A549 (cell line): ENCODE data around the gene LYST. TPM values are rescaled to one million over a fixed set of nuclear protein-coding genes. Genes with fewer than 3 reads are reported as not detected.

Experiments used
- ATAC-seq, 2 experiments: fragments of 200-7000 bp in 1 of 2; fragments of >200 bp in 1 of 2; cut with Nextera tagmentation in 1 of 2; cut with Tn5 transposase in 1 of 2; 3 replicates each; pipeline versions ENCODE4 v1.8.0 to v1.9.1; 2018 to 2020; ENCODE audit warnings: mild to moderate bottlenecking in 1 of 2, moderate library complexity in 1 of 2
- CTCF ChIA-PET: fragments of 300-600 bp; sonication (Branson Sonifier 250); formaldehyde crosslinking; extraction: SDS; loops from one replicate; lab custom pipeline; 2021; ENCODE audit warnings: antibody characterized with exemption, inconsistent platforms; lab: Yijun Ruan, JAX
- POLR2A ChIA-PET: fragments of 350-600 bp; formaldehyde crosslinking; extraction: SDS; loops from one replicate; lab custom pipeline; 2021; ENCODE audit warnings: antibody characterized with exemption, inconsistent platforms; lab: Yijun Ruan, JAX
- DNase-seq, 2 experiments: peaks; one replicate each; pipeline versions ENCODE4 v3.0.0 to v3.0.0-alpha.2; 2011 to 2016; ENCODE audit warnings: low read depth in 1 of 2, low spot score in 1 of 2
- FAIRE-seq: peaks from 2 replicates; lab custom pipeline; 2011; peaks lifted over from hg19 to GRCh38; lab: Jason Lieb, UNC
- H3K27ac ChIP-seq, 2 experiments: fragments of >200 bp; sonication (Bioruptor Twin); formaldehyde crosslinking; 3 replicates each; pipeline ENCODE4 v1.5.1; 2016 to 2017
- H3K4me1 ChIP-seq: fragments of >200 bp; sonication (Bioruptor Twin); formaldehyde crosslinking; 3 replicates; pipeline ENCODE4 v1.6.1; 2016
- H3K4me2 ChIP-seq: fragments of >200 bp; sonication (Bioruptor Twin); formaldehyde crosslinking; 3 replicates; pipeline ENCODE4 v1.6.1; 2016
- H3K4me3 ChIP-seq: fragments of >200 bp; sonication (Bioruptor Twin); formaldehyde crosslinking; 3 replicates; pipeline ENCODE4 v1.5.1; 2016
- H3K9me3 ChIP-seq: fragments of >200 bp; sonication (Bioruptor Twin); formaldehyde crosslinking; 3 replicates; pipeline ENCODE4 v1.6.1; 2016
- ATOH8 ChIP-seq: fragments of 250-450 bp; sonication (Bioruptor Pico); IDR thresholded peaks from 2 replicates; pipeline ENCODE4 v1.5.0; 2020; ENCODE audit warnings: low read depth, mild to moderate bottlenecking, moderate library complexity
- BHLHE40 ChIP-seq: IDR thresholded peaks from 2 replicates; pipeline ENCODE4 v1.6.1; 2012; ENCODE audit warnings: low read depth, low read length, inconsistent platforms
- CHD2 ChIP-seq: fragments of 150-350 bp; IDR thresholded peaks from 2 replicates; pipeline ENCODE4 v1.6.1; 2014; ENCODE audit warnings: low read length; ENCODE audit not compliant: partially characterized antibody
- E2F6 ChIP-seq: IDR thresholded peaks from 2 replicates; pipeline ENCODE4 v1.6.1; 2012; ENCODE audit warnings: low read depth, borderline replicate concordance
- EHMT2 ChIP-seq: fragments of 200-600 bp; sonication (generic); IDR thresholded peaks from 2 replicates; pipeline ENCODE4 v1.6.1; 2016; ENCODE audit warnings: antibody characterized with exemption, low read depth, mild to moderate bottlenecking, moderate library complexity
- FOSB ChIP-seq: fragments of 250-450 bp; sonication (Bioruptor Pico); IDR thresholded peaks from 2 replicates; pipeline ENCODE4 v1.5.0; 2020; ENCODE audit warnings: mild to moderate bottlenecking, moderate library complexity
- FOSL2 ChIP-seq, 2 experiments: fragments of 450-650 bp in 1 of 2; fragments of >200 bp in 1 of 2; sonication (Bioruptor Twin) in 1 of 2; formaldehyde crosslinking; IDR thresholded peaks; 2 replicates each; pipeline versions ENCODE4 v1.5.0 to v1.6.1; 2016 to 2020; ENCODE audit warnings: mild to moderate bottlenecking in 1 of 2, moderate library complexity in 1 of 2
- HDAC2 ChIP-seq: fragments of 200-600 bp; sonication (generic); IDR thresholded peaks from 2 replicates; pipeline ENCODE4 v1.6.1; 2016
- HOXA7 ChIP-seq: fragments of 250-450 bp; sonication (Bioruptor Pico); IDR thresholded peaks from 2 replicates; pipeline ENCODE4 v1.5.0; 2020; ENCODE audit warnings: mild to moderate bottlenecking, moderate library complexity
- MAX ChIP-seq: IDR thresholded peaks from 2 replicates; pipeline ENCODE4 v1.6.1; 2012
- NPAS2 ChIP-seq: fragments of 250-450 bp; sonication (Bioruptor Pico); IDR thresholded peaks from 2 replicates; pipeline ENCODE4 v1.8.0; 2022; ENCODE audit warnings: mild to moderate bottlenecking, moderate library complexity, borderline replicate concordance
- PHF8 ChIP-seq: fragments of 200-600 bp; sonication (generic); IDR thresholded peaks from 2 replicates; pipeline ENCODE4 v1.6.1; 2016; ENCODE audit warnings: low read depth, mild to moderate bottlenecking, antibody characterized with exemption, moderate library complexity, borderline replicate concordance
- RCOR1 ChIP-seq: fragments of 150-350 bp; IDR thresholded peaks from 2 replicates; pipeline ENCODE4 v1.6.1; 2014; ENCODE audit warnings: antibody characterized with exemption, low read length, low read depth
- TP53 ChIP-seq: fragments of 250-450 bp; sonication (Bioruptor Pico); IDR thresholded peaks from 2 replicates; pipeline ENCODE4 v1.5.0; 2021; ENCODE audit warnings: mild to moderate bottlenecking, moderate library complexity
- ZSCAN20 ChIP-seq: fragments of 250-450 bp; sonication (Bioruptor Pico); IDR thresholded peaks from 2 replicates; pipeline ENCODE4 v1.8.0; 2022; ENCODE audit warnings: mild to moderate bottlenecking, moderate library complexity
- WGBS: methylation state at CpG from one replicate; pipeline ENCODE4 v1.1.6; 2017; ENCODE audit errors: missing lambda C conversion rate; 5-methylcytosine and 5-hydroxymethylcytosine counted together
- polyA plus RNA-seq, 4 experiments: library from polyadenylated mRNA; depleted of rRNA in 3 of 4; stranded (reverse); fragments of >200 nt; fragmentation: RNase III in 1 of 4; extraction: RNeasy Plus Mini Kit Qiagen cat#74134 plus additional on column Dnase treatment in 1 of 4; gene quantifications; 2 replicates in 3 of 4; 3 replicates in 1 of 4; pipeline ENCODE4 v1.2.3, GENCODE V29; 2011 to 2017
- TF ChIP-seq, protein P1 (sequence below): fragments of 250-450 bp; sonication (Bioruptor Pico); IDR thresholded peaks from 2 replicates; pipeline ENCODE4 v1.5.0; 2021; ENCODE audit warnings: mild to moderate bottlenecking, moderate library complexity, borderline replicate concordance

The LYST gene
- polyA plus RNA-seq, 2 of the 4 experiments (the other 2 are of a cell fraction): 2.5 to 9.4 TPM

DNA sequence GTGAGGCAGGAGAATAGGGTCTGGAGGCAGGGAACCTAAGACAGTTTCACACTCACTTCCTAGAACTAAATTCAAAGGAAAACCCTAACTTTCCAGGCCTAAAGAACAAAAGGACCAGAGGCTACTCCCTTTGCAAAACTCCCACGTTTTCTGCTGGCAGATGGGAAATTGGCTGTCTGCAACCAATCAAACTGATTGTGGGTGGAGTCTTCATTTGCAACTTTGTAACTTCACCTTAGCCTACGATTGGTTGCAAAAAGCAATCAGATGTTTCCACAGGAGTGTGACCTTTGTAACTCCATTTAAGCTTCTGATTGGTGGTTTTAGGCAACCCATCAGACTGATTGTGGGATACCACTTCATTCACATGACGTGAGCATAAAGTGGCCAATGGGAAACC lies 197.4 kb downstream of the LYST start (continued):
- no peak for TF ChIP-seq FOSB
- no peak for TF ChIP-seq HOXA7
- TF ChIP-seq HDAC2: no peak
- TF ChIP-seq CHD2: no peak
- TF ChIP-seq E2F6: no peak
- TF ChIP-seq TP53 (CRISPR knock-in tag): no peak
- TF ChIP-seq NPAS2 (CRISPR knock-in tag): no peak

DNA sequence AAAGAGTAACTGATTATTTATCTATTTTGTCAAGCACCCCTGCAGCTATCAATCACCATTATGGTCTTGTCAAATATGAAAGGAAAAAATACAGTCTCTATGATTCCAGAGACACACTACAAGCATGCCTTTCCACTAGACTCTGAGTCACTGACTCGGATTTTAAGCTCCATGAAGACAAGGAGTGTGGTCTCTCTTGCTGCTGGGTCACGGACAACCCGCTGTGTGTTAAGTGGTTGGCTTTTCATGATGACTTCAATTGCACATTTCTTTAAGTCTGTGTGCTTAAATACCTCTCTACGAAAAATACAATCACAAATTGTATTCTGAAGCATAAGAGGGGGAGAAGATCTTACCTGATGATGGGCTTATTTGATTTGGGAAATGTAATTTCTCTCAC lies 203.1 kb downstream of the LYST start:
- TF ChIP-seq BHLHE40 (no peak), MAX (no peak), EHMT2 (no peak)

GRCh38 chr1:235661568-235661967 lies 205.1 kb downstream of the LYST start:
- ATAC-seq (no peak), DNase-seq (no peak), FAIRE-seq (no peak)
- H3K4me2 ChIP-seq: no peak overlapping the region
- no peaks in the 10 kb centered on the region for H3K9me3 ChIP-seq
- ChIA-PET POLR2A (no interaction called here), CTCF (interaction anchor here (0.9 to 1.1 kb wide), 2 partner anchors 121 to 123 kb away, joined by 3 to 6 read pairs; no protein-coding TSS in a partner anchor)
- TF ChIP-seq PHF8: no peak
- no peak for TF ChIP-seq FOSL2 (IDR thresholded peaks at IDR 0.05)
- no peak for TF ChIP-seq FOSL2 (CRISPR knock-in tag; IDR thresholded peaks at IDR 0.05)
- no peak for TF ChIP-seq TP53 (CRISPR knock-in tag)
- TF ChIP-seq E2F6: no peak
- no peak for TF ChIP-seq RCOR1
- TF ChIP-seq, protein P1, sequence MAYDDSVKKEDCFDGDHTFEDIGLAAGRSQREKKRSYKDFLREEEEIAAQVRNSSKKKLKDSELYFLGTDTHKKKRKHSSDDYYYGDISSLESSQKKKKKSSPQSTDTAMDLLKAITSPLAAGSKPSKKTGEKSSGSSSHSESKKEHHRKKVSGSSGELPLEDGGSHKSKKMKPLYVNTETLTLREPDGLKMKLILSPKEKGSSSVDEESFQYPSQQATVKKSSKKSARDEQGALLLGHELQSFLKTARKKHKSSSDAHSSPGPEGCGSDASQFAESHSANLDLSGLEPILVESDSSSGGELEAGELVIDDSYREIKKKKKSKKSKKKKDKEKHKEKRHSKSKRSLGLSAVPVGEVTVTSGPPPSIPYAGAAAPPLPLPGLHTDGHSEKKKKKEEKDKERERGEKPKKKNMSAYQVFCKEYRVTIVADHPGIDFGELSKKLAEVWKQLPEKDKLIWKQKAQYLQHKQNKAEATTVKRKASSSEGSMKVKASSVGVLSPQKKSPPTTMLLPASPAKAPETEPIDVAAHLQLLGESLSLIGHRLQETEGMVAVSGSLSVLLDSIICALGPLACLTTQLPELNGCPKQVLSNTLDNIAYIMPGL (CRISPR knock-in tag): no peak
- no peak for TF ChIP-seq ZSCAN20 (CRISPR knock-in tag)
- no peak for TF ChIP-seq ATOH8 (CRISPR knock-in tag)
- no peak overlapping the region for H3K4me3 ChIP-seq
- no peaks in the 10 kb centered on the region for H3K4me1 ChIP-seq
- WGBS: 65% methylated on average over 2 of the region's 2 CpGs
- no peak overlapping the region for H3K27ac ChIP-seq

More for the DNA sequence above, 203.1 kb downstream of the LYST start:
- ATAC-seq (no peak), DNase-seq (no peak), FAIRE-seq (no peak)
- CTCF ChIA-PET: interaction anchor here (1.2 kb wide), 1 partner anchor 150 kb away, joined by 3 read pairs; no protein-coding TSS in a partner anchor
- no peak overlapping the region for H3K4me2 ChIP-seq
- no peak overlapping the region for H3K4me3 ChIP-seq
- no peaks in the 10 kb centered on the region for H3K4me1 ChIP-seq
- H3K27ac ChIP-seq: no peak overlapping the region
- POLR2A ChIA-PET: no interaction called here
- H3K9me3 ChIP-seq: no peaks in the 10 kb centered on the region
- WGBS: 77% methylated on average over 4 of the region's 4 CpGs
